Measurements from ENCODE around the gene NOTO. TPM values are rescaled to one million over a fixed set of nuclear protein-coding genes. Genes with fewer than 3 reads are reported as not detected.

Gene NOTO, protein sequence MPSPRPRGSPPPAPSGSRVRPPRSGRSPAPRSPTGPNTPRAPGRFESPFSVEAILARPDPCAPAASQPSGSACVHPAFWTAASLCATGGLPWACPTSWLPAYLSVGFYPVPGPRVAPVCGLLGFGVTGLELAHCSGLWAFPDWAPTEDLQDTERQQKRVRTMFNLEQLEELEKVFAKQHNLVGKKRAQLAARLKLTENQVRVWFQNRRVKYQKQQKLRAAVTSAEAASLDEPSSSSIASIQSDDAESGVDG
- total RNA-seq (2021; fragmentation: NEBNext Ultra II Directional; extraction: Animal tissue kit (Norgen Biotek cat#: 25700)) (0.44 and 0.54 TPM in 2 replicates), polyA plus RNA-seq (2011; rRNA removed) (0.33 and 0.46 TPM in 2 replicates), polyA minus RNA-seq (2011; rRNA and poly(A)+ RNA removed) (0.13 and 0.44 TPM in 2 replicates)
- 0.30 TPM for polyA plus RNA-seq (2011; cell fraction: cytosol; rRNA removed)
- 0.78 TPM for polyA plus RNA-seq (2011; cell fraction: nucleus; rRNA removed)
- polyA plus RNA-seq (2012, experiment 1 of 2), result 0.23 to 0.35 TPM (median 0.31 TPM) in 4 replicates
- polyA plus RNA-seq (2012, experiment 2 of 2), result 0.30 TPM
- 0.12 TPM for polyA plus RNA-seq (2013, experiment 1 of 2)
- 0.18 TPM for polyA plus RNA-seq (2013, experiment 2 of 2)
- 0.51 TPM for polyA minus RNA-seq (2011; cell fraction: cytosol; rRNA and poly(A)+ RNA removed)
- polyA minus RNA-seq (2011; cell fraction: nucleus; rRNA and poly(A)+ RNA removed), result 0.80 TPM
- long read RNA-seq, experiment 1, partial matches to known transcripts, result 1 of 1 reads
- long read RNA-seq, experiment 1, other reads (novel, unspliced or antisense), result 0 of 1 reads
- long read RNA-seq, experiment 2, result 0 reads

DNA sequence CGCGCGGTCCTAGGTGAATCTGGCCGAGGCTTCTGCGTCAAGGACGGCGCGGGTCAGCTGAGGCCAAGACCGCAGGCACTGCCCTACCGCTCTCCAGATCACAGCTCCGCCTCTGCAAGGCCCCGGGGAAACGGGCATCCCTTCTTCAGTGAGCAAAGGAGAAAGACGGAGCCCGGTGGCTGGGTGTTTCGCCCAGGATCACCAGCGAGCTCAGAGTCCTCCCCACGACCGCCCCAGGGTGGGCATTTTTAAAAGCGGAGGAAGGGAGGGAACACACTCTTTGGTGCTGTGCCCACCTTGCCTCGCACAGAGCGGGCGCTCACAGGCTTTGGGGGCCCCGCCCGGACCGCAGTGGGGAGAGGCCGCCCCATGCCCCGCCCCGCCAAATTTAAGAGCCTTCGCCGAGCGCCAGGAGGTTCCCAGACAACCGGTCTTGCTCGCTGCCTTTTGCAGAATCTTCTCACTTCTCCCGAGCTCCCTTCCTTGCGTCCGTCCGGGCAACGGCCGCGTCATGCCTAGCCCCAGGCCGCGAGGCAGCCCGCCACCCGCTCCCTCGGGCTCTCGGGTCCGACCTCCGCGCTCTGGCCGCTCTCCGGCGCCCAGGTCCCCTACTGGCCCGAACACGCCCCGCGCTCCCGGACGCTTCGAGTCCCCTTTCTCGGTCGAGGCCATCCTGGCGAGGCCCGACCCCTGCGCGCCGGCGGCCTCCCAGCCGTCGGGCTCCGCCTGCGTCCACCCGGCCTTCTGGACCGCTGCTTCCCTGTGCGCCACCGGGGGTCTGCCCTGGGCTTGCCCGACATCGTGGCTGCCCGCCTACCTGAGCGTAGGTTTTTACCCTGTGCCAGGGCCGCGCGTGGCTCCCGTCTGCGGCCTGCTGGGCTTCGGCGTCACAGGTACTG lies at the start of gene NOTO:
Gene NOTO (plus strand): TSS at position 419 of the 899 bp plus-strand sequence. CDS start 93 bp downstream, at position 512.
- 3% methylated on average over 55 of the region's 87 CpGs; no CpG with 5 or more reads in 1 of the 2 experiments for WGBS, 2 experiments (ENCODE audit: extremely low coverage in 1 of 2, insufficient coverage in 1 of 2, insufficient read length in 1 of 2, insufficient replicate concordance in 2 of 2, low coverage in 1 of 2, low lambda C conversion rate in 2 of 2, missing lambda C conversion rate in 1 of 2)
- Histone ChIP-seq H3K36me3 (ENCODE audit: control insufficient read depth in 2 of 4, insufficient read depth in 4 of 4, low read length in 3 of 4) (no peaks in the 10 kb centered on the region), H2BK5ac (ENCODE audit: low read depth, low read length) (peak within 1 kb of the TSS; percentile 24; the same call in 1 of the 2 replicates), H3K9ac (replicated peaks in 1 of 4; ENCODE audit: extremely low read depth in 1 of 4, low read depth in 3 of 4, low read length in 3 of 4) (no peak within 1 kb of the TSS; a peak in 1 of 7 replicates), H3K23me2 (ENCODE audit: low read depth, low read length) (peaks cover 10% of the 10 kb centered on the region), H3K23ac (ENCODE audit: insufficient read length) (no peak within 1 kb of the TSS), H3K56ac (replicated peaks; ENCODE audit: insufficient read length, low read depth, low read length) (no peak within 1 kb of the TSS), H3K79me2 (ENCODE audit: control insufficient read depth in 1 of 2, insufficient read depth in 2 of 2, low read length in 2 of 2) (no peaks in the 10 kb centered on the region), H2BK120ac (replicated peaks; ENCODE audit: low read depth, low read length) (peak within 1 kb of the TSS; percentile 92), H3K14ac (ENCODE audit: insufficient read length) (no peak within 1 kb of the TSS), H3K27me3 (replicated peaks in 1 of 4; ENCODE audit: control insufficient read depth in 3 of 4, extremely low read depth in 1 of 4, insufficient read depth in 3 of 4, low read length in 3 of 4) (peaks cover 14 to 34% (median 25%) of the 10 kb centered on the region in 4 experiments), H2BK15ac (ENCODE audit: low read length) (peak within 1 kb of the TSS; percentile 72; the same call in 1 of the 2 replicates), H3K9me3 (ENCODE audit: insufficient read depth in 2 of 2, low read depth in 1 of 2, low read length in 1 of 2) (no peaks in the 10 kb centered on the region), H3K4me3 (ENCODE audit: extremely low read depth in 1 of 4, insufficient read depth in 2 of 4, low read depth in 3 of 4, low read length in 4 of 4) (peak within 1 kb of the TSS; percentile 26 to 57 (median 42)), H3K4me2 (ENCODE audit: insufficient read depth in 1 of 2, low read depth in 2 of 2, low read length in 2 of 2) (peak within 1 kb of the TSS; percentile 73 to 80), H4K91ac (replicated peaks; ENCODE audit: insufficient read length, low read length) (peak within 1 kb of the TSS; percentile 54), H3K4ac (replicated peaks; ENCODE audit: insufficient read length, low read depth, low read length) (peak within 1 kb of the TSS; percentile 85), H4K5ac (ENCODE audit: insufficient read length, low read depth, low read length) (peak within 1 kb of the TSS; percentile 19), H3K4me1 (replicated peaks in 1 of 4; ENCODE audit: control insufficient read depth in 3 of 4, insufficient read depth in 4 of 4, low read length in 3 of 4) (peaks cover 0 to 2% (median 0%) of the 10 kb centered on the region in 4 experiments; a peak in 2 of 7 replicates), H2BK12ac (ENCODE audit: low read depth, low read length) (peak within 1 kb of the TSS; percentile 75; the same call in 1 of the 2 replicates), H3K79me1 (ENCODE audit: low read depth, low read length) (no peaks in the 10 kb centered on the region), H3K27ac (ENCODE audit: low read depth, low read length) (no peak within 1 kb of the TSS), H2BK20ac (ENCODE audit: low read length) (peak within 1 kb of the TSS; percentile 34; the same call in 1 of the 2 replicates), H4K8ac (ENCODE audit: extremely low read depth, insufficient read depth, low read length) (peak within 1 kb of the TSS; percentile 35), H3K18ac (ENCODE audit: extremely low read depth, low read length) (peak within 1 kb of the TSS; percentile 71), H4K20me1 (replicated peaks in 1 of 2; ENCODE audit: control insufficient read depth in 1 of 2, insufficient read depth in 2 of 2, low read length in 2 of 2) (no peaks in the 10 kb centered on the region), H2AFZ (ENCODE audit: low read length) (peak within 1 kb of the TSS; percentile 78; the same call in 1 of the 2 replicates), H2AK5ac (ENCODE audit: low read depth, low read length) (no peak within 1 kb of the TSS)
- DNase-seq (ENCODE audit: low read depth in 1 of 2, low spot score in 2 of 2) (peak in 1 of 2 experiments; percentile 81), FAIRE-seq (no peak)
- ChIA-PET POLR2A (ENCODE audit: partially characterized antibody) (interaction anchor here (0.7 to 2.5 kb wide), 7 partner anchors 10 to 131 kb away, joined by 3 to 17 read pairs (median 4); partner anchors contain the start of genes CCT7 and SFXN5), CTCF (ENCODE audit: partially characterized antibody) (interaction anchor here (0.6 to 2.5 kb wide), 11 partner anchors 10 to 316 kb away, joined by 3 to 18 read pairs (median 4); partner anchors contain the start of genes SMYD5 and SPR)
- TF ChIP-seq CBX8 (IDR thresholded peaks at IDR 0.05; ENCODE audit: borderline replicate concordance, low read depth, low read length) (no peak), ASH2L (IDR thresholded peaks at IDR 0.05; ENCODE audit: low read length) (peak; percentile 79), CBX5 (IDR thresholded peaks at IDR 0.05; ENCODE audit: low read depth, low read length) (no peak)
- TF ChIP-seq, protein P1, sequence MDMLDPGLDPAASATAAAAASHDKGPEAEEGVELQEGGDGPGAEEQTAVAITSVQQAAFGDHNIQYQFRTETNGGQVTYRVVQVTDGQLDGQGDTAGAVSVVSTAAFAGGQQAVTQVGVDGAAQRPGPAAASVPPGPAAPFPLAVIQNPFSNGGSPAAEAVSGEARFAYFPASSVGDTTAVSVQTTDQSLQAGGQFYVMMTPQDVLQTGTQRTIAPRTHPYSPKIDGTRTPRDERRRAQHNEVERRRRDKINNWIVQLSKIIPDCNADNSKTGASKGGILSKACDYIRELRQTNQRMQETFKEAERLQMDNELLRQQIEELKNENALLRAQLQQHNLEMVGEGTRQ (IDR thresholded peaks at IDR 0.05; ENCODE audit: low read length), result no peak
- TF ChIP-seq, protein P2, sequence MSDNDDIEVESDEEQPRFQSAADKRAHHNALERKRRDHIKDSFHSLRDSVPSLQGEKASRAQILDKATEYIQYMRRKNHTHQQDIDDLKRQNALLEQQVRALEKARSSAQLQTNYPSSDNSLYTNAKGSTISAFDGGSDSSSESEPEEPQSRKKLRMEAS (IDR thresholded peaks at IDR 0.05), result peak; percentile 48

Data from H1 (cell line).